ENCODE results near the gene ADIRF.

GRCh38 chr10:86944471-86944870 lies 23.8 kb upstream of the ADIRF start:
- TF ChIP-seq, protein P1, sequence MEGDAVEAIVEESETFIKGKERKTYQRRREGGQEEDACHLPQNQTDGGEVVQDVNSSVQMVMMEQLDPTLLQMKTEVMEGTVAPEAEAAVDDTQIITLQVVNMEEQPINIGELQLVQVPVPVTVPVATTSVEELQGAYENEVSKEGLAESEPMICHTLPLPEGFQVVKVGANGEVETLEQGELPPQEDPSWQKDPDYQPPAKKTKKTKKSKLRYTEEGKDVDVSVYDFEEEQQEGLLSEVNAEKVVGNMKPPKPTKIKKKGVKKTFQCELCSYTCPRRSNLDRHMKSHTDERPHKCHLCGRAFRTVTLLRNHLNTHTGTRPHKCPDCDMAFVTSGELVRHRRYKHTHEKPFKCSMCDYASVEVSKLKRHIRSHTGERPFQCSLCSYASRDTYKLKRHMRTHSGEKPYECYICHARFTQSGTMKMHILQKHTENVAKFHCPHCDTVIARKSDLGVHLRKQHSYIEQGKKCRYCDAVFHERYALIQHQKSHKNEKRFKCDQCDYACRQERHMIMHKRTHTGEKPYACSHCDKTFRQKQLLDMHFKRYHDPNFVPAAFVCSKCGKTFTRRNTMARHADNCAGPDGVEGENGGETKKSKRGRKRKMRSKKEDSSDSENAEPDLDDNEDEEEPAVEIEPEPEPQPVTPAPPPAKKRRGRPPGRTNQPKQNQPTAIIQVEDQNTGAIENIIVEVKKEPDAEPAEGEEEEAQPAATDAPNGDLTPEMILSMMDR (IDR thresholded peaks at IDR 0.05; ENCODE audit: low read depth, low read length, poor library complexity, severe bottlenecking), result no peak
- no peak for TF ChIP-seq EZH2phosphoT487 (IDR thresholded peaks at IDR 0.05; ENCODE audit: borderline replicate concordance, low read length)
